Measurements from ENCODE around the gene PRKG1.

The PRKG1 gene

DNA sequence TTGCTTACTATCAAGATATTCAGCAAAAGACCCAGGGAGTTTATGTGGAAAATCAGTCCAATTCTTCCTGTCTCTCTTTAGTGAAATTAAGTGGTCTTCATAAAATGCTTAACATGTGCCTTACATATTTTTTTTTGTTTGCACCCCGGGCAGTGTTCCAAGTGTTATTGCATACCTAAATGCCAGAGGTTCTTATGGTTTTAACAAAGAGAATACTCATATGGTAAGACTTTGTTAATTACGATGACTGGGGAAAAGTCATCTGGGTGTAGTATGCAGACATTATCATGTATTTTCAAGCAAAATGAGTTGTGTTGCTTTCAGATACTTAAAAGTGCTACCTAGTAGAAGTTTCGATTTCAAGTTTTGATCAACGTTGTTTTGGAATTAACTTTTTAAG, 82.6 kb downstream of the PRKG1 start:
- no peaks in the 10 kb centered on the region for H3F3A ChIP-seq (ENCODE audit: low read depth)
- no peaks in the 10 kb centered on the region for H3K27me3 ChIP-seq (ENCODE audit: insufficient read depth, low read length, poor library complexity, severe bottlenecking)
- no peaks in the 10 kb centered on the region for H3K4me1 ChIP-seq (ENCODE audit: insufficient read depth, low read length, poor library complexity, severe bottlenecking)
- H3K79me2 ChIP-seq (ENCODE audit: insufficient read depth, low read length): no peaks in the 10 kb centered on the region
- H3K4me2 ChIP-seq (ENCODE audit: low read depth, low read length, poor library complexity, severe bottlenecking): no peak overlapping the region
- no peak overlapping the region for H3K9ac ChIP-seq (ENCODE audit: low read depth, low read length, poor library complexity, severe bottlenecking)
- no peaks in the 10 kb centered on the region for H3K36me3 ChIP-seq (ENCODE audit: insufficient read depth, low read length)
- TF ChIP-seq CTCF (conservative IDR thresholded peaks at IDR 0.05; ENCODE audit: low read length): no peak
- no peak for TF ChIP-seq EZH2phosphoT487 (IDR thresholded peaks at IDR 0.05; ENCODE audit: borderline replicate concordance)
- H3K9me2 ChIP-seq (replicated peaks; ENCODE audit: low read depth, low read length): no peaks in the 10 kb centered on the region
- H3K9me3 ChIP-seq (ENCODE audit: insufficient read depth, low read depth, low read length): no peaks in the 10 kb centered on the region
- H3K4me3 ChIP-seq (ENCODE audit: low read length, poor library complexity, severe bottlenecking): no peak overlapping the region
- no peak overlapping the region for H2AFZ ChIP-seq (ENCODE audit: low read length)
- H4K20me1 ChIP-seq (ENCODE audit: insufficient read depth, low read length, poor library complexity, severe bottlenecking): no peaks in the 10 kb centered on the region

DNA sequence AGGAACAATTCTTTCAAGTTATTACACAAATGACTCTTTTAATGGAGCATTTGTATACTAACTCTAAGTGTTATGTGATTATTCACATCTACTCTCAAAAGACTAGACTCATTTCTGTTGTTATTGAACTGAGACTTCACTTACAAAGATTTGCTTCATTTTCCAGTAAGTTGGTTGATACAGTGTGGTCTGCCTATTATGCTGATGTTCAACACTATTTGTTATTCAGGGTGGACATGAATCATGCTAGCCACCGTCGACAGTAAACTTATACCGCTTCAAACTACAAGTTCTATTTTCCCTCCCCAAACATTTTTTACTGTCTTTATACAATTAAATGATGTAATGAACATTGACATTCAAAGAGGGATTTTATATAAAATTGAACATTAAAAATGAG, 84.5 kb downstream of the PRKG1 start:
- Histone ChIP-seq H3K9me2 (replicated peaks; ENCODE audit: low read depth, low read length) (no peaks in the 10 kb centered on the region), H3K9ac (ENCODE audit: low read depth, low read length, poor library complexity, severe bottlenecking) (no peak overlapping the region), H3K4me3 (ENCODE audit: low read length, poor library complexity, severe bottlenecking) (no peak overlapping the region), H3K79me2 (ENCODE audit: insufficient read depth, low read length) (no peaks in the 10 kb centered on the region), H3K4me1 (ENCODE audit: insufficient read depth, low read length, poor library complexity, severe bottlenecking) (no peaks in the 10 kb centered on the region), H3K27me3 (ENCODE audit: insufficient read depth, low read length, poor library complexity, severe bottlenecking) (no peaks in the 10 kb centered on the region), H3K9me3 (ENCODE audit: insufficient read depth, low read depth, low read length) (no peaks in the 10 kb centered on the region), H2AFZ (ENCODE audit: low read length) (no peak overlapping the region), H4K20me1 (ENCODE audit: insufficient read depth, low read length, poor library complexity, severe bottlenecking) (no peaks in the 10 kb centered on the region), H3F3A (ENCODE audit: low read depth) (no peaks in the 10 kb centered on the region), H3K36me3 (ENCODE audit: insufficient read depth, low read length) (no peaks in the 10 kb centered on the region), H3K4me2 (ENCODE audit: low read depth, low read length, poor library complexity, severe bottlenecking) (no peak overlapping the region)
- TF ChIP-seq CTCF (conservative IDR thresholded peaks at IDR 0.05; ENCODE audit: low read length) (no peak), EZH2phosphoT487 (IDR thresholded peaks at IDR 0.05; ENCODE audit: borderline replicate concordance) (no peak)

DNA sequence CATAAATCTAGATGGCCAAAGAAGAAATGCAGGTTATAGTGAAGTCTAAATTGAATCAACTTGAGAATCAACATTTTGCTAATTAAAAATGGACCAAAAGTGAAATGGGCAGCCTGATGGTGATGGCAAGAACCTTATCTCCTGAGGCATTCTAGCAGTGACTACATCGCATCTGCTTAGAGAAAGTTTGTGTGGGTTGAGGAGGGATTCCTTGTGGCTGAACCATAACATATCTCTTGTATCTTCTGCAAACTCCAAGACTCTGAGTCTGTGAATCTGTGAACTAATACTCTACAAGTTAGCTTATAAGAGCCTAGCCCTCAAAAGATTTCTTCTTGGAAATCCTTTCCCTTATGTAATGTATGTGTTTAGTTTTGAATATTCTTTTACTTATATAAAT, 85.6 kb downstream of the PRKG1 start:
- Histone ChIP-seq H3K79me2 (ENCODE audit: insufficient read depth, low read length) (no peaks in the 10 kb centered on the region), H2AFZ (ENCODE audit: low read length) (no peak overlapping the region), H3K9me2 (replicated peaks; ENCODE audit: low read depth, low read length) (no peaks in the 10 kb centered on the region), H3K4me1 (ENCODE audit: insufficient read depth, low read length, poor library complexity, severe bottlenecking) (no peaks in the 10 kb centered on the region), H3F3A (ENCODE audit: low read depth) (no peaks in the 10 kb centered on the region), H3K4me2 (ENCODE audit: low read depth, low read length, poor library complexity, severe bottlenecking) (no peak overlapping the region), H3K36me3 (ENCODE audit: insufficient read depth, low read length) (no peaks in the 10 kb centered on the region), H3K27me3 (ENCODE audit: insufficient read depth, low read length, poor library complexity, severe bottlenecking) (no peaks in the 10 kb centered on the region), H3K9ac (ENCODE audit: low read depth, low read length, poor library complexity, severe bottlenecking) (no peak overlapping the region), H3K4me3 (ENCODE audit: low read length, poor library complexity, severe bottlenecking) (no peak overlapping the region), H3K9me3 (ENCODE audit: insufficient read depth, low read depth, low read length) (no peaks in the 10 kb centered on the region), H4K20me1 (ENCODE audit: insufficient read depth, low read length, poor library complexity, severe bottlenecking) (no peaks in the 10 kb centered on the region)
- TF ChIP-seq EZH2phosphoT487 (IDR thresholded peaks at IDR 0.05; ENCODE audit: borderline replicate concordance) (no peak), CTCF (conservative IDR thresholded peaks at IDR 0.05; ENCODE audit: low read length) (no peak)

Data from Loucy (cell line).